Neural cell (in vitro differentiated cells): ENCODE results near the gene VCP.

Experiments used
- EP300 ChIP-seq: fragments of 450-650 bp; conservative IDR thresholded peaks from 2 replicates; pipeline ENCODE4 v1.6.1; 2014; ENCODE audit warnings: antibody characterized with exemption, mild to moderate bottlenecking, moderate library complexity; ENCODE audit not compliant: poor library complexity, severe bottlenecking
- EZH2 ChIP-seq: fragments of 200-600, 300-800 bp; shearing (Covaris generic), sonication (generic); IDR thresholded peaks from 2 replicates; pipeline ENCODE4 v1.6.1; 2014; ENCODE audit warnings: antibody characterized with exemption, low read length, borderline replicate concordance, mild to moderate bottlenecking; ENCODE audit not compliant: insufficient read depth, poor library complexity, severe bottlenecking
- POLR2AphosphoS5 ChIP-seq: IDR thresholded peaks from 2 replicates; pipeline ENCODE4 v1.6.1; 2012
- TF ChIP-seq, protein P1 (sequence below): fragments of 450-650 bp; IDR thresholded peaks from 2 replicates; pipeline ENCODE4 v1.5.1; 2014; ENCODE audit warnings: antibody characterized with exemption, mild to moderate bottlenecking, moderate library complexity; ENCODE audit not compliant: poor library complexity, severe bottlenecking

DNA sequence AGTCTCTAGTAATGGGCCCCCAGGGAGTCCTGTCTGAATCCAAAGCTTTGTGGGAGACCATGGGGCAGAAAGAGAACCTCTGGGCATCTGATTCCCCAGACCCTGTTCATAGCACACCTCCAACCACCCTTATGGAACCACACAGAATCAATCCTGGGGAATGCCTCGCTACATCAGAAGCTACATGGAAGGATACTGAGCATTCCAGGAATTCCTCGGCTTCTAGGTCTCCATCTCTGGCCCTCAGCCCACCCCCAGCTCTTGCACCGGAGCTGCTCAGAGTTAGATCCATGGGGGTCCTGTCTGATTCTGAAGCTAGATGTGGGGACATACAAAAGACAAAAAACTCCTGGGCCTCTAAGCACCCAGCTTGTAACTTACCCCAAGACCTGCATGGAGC, 28.4 kb downstream of the VCP start:
- TF ChIP-seq, protein P1, sequence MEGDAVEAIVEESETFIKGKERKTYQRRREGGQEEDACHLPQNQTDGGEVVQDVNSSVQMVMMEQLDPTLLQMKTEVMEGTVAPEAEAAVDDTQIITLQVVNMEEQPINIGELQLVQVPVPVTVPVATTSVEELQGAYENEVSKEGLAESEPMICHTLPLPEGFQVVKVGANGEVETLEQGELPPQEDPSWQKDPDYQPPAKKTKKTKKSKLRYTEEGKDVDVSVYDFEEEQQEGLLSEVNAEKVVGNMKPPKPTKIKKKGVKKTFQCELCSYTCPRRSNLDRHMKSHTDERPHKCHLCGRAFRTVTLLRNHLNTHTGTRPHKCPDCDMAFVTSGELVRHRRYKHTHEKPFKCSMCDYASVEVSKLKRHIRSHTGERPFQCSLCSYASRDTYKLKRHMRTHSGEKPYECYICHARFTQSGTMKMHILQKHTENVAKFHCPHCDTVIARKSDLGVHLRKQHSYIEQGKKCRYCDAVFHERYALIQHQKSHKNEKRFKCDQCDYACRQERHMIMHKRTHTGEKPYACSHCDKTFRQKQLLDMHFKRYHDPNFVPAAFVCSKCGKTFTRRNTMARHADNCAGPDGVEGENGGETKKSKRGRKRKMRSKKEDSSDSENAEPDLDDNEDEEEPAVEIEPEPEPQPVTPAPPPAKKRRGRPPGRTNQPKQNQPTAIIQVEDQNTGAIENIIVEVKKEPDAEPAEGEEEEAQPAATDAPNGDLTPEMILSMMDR, result no peak
- TF ChIP-seq EZH2, result no peak
- no peak for TF ChIP-seq EP300
- TF ChIP-seq POLR2AphosphoS5, result no peak
